ENCODE data around the gene RIMBP2. TPM values are rescaled to one million over a fixed set of nuclear protein-coding genes. Genes with fewer than 3 reads are reported as not detected.
"Not testable (repeated sequence)": the region's sequence is repeated elsewhere in the genome, so short reads cannot be mapped to it uniquely, and the experiment has no call there.

Gene RIMBP2
- total and polyA plus RNA-seq, 2 experiments from 2014 or later: 0.31 to 0.37 TPM

GRCh38 chr12:130738403-130738802, 22.3 kb upstream of the RIMBP2 start:
- not testable (repeated sequence) for H2AFZ ChIP-seq; H3K27me3 ChIP-seq (ENCODE audit: insufficient read depth); H3K79me2 ChIP-seq (replicated peaks; ENCODE audit: insufficient read depth); H3K36me3 Mint-ChIP-seq (ENCODE audit: low read depth); H3K27ac Mint-ChIP-seq; H3K27ac ChIP-seq (ENCODE audit: low read depth); H4K20me1 ChIP-seq (replicated peaks; ENCODE audit: insufficient read depth); H3K4me3 ChIP-seq; H3K4me1 Mint-ChIP-seq; H3K4me2 ChIP-seq; H3K9me2 ChIP-seq (ENCODE audit: insufficient read depth); H3K27me3 Mint-ChIP-seq (ENCODE audit: insufficient read depth, low read depth, poor library complexity); H3K4me1 ChIP-seq (ENCODE audit: insufficient read depth); H3F3A ChIP-seq (replicated peaks; ENCODE audit: low read depth); ATAC-seq; H3K36me3 ChIP-seq (ENCODE audit: insufficient read depth); H3K4me3 Mint-ChIP-seq; DNase-seq (ENCODE audit: low spot score)
- peaks cover 90% of the 10 kb centered on the region for H3K9me3 Mint-ChIP-seq

- H3K4me3 Mint-ChIP-seq: no peak overlapping the region
- Histone ChIP-seq H3K27ac (ENCODE audit: low read depth) (no peak overlapping the region), H2AFZ (no peak overlapping the region), H3K79me2 (replicated peaks; ENCODE audit: insufficient read depth) (no peaks in the 10 kb centered on the region), H3K27me3 (ENCODE audit: insufficient read depth) (no peaks in the 10 kb centered on the region), H3K4me3 (no peak overlapping the region), H3K4me1 (ENCODE audit: insufficient read depth) (no peaks in the 10 kb centered on the region), H3K36me3 (ENCODE audit: insufficient read depth) (no peaks in the 10 kb centered on the region; the same call in 1 of the 2 replicates), H4K20me1 (replicated peaks; ENCODE audit: insufficient read depth) (no peaks in the 10 kb centered on the region), H3F3A (replicated peaks; ENCODE audit: low read depth) (no peaks in the 10 kb centered on the region), H3K4me2 (no peak overlapping the region), H3K9me2 (ENCODE audit: insufficient read depth) (no peaks in the 10 kb centered on the region; the same call in 1 of the 2 replicates)
- no peak overlapping the region for H3K27ac Mint-ChIP-seq
- peaks cover 4% of the 10 kb centered on the region for H3K27me3 Mint-ChIP-seq (ENCODE audit: insufficient read depth, low read depth, poor library complexity)
- no peak for ATAC-seq
- H3K4me1 Mint-ChIP-seq: no peaks in the 10 kb centered on the region
- peaks cover 92% of the 10 kb centered on the region for H3K9me3 Mint-ChIP-seq
- H3K36me3 Mint-ChIP-seq (ENCODE audit: low read depth): peaks cover 7% of the 10 kb centered on the region; the same call in 1 of the 3 replicates
- DNase-seq (ENCODE audit: low spot score): no peak
- no peak for TF ChIP-seq CTCF (conservative IDR thresholded peaks at IDR 0.05; ENCODE audit: low read depth in 2 of 2)
- TF ChIP-seq POLR2AphosphoS5 (IDR thresholded peaks at IDR 0.05; ENCODE audit: low read depth): no peak
- TF ChIP-seq ZNF331 (CRISPR knock-in tag; IDR thresholded peaks at IDR 0.05; ENCODE audit: low read depth): no peak
- no peak for TF ChIP-seq ETS1 (IDR thresholded peaks at IDR 0.05)
- no peak for TF ChIP-seq EZH2phosphoT487 (IDR thresholded peaks at IDR 0.05; ENCODE audit: unreplicated experiment)
- TF ChIP-seq ZNF114 (CRISPR knock-in tag; IDR thresholded peaks at IDR 0.05): no peak
- no peak for TF ChIP-seq STAT1 (IDR thresholded peaks at IDR 0.05; ENCODE audit: unreplicated experiment)
- TF ChIP-seq REST (IDR thresholded peaks at IDR 0.05; ENCODE audit: unreplicated experiment): no peak
- TF ChIP-seq JUNB (IDR thresholded peaks at IDR 0.05; ENCODE audit: unreplicated experiment): no peak
- no peak for TF ChIP-seq ZNF462 (CRISPR knock-in tag; IDR thresholded peaks at IDR 0.05)
These were observed 21.6 kb upstream of the RIMBP2 start for GRCh38 chr12:130737731-130738130.
